ENCODE measurements around the gene TCF7L1. TPM values are rescaled to one million over a fixed set of nuclear protein-coding genes. Genes with fewer than 3 reads are reported as not detected.

The TCF7L1 gene
- total and polyA plus RNA-seq, 2 experiments from 2014 or later: 0.65 to 1.8 TPM

DNA sequence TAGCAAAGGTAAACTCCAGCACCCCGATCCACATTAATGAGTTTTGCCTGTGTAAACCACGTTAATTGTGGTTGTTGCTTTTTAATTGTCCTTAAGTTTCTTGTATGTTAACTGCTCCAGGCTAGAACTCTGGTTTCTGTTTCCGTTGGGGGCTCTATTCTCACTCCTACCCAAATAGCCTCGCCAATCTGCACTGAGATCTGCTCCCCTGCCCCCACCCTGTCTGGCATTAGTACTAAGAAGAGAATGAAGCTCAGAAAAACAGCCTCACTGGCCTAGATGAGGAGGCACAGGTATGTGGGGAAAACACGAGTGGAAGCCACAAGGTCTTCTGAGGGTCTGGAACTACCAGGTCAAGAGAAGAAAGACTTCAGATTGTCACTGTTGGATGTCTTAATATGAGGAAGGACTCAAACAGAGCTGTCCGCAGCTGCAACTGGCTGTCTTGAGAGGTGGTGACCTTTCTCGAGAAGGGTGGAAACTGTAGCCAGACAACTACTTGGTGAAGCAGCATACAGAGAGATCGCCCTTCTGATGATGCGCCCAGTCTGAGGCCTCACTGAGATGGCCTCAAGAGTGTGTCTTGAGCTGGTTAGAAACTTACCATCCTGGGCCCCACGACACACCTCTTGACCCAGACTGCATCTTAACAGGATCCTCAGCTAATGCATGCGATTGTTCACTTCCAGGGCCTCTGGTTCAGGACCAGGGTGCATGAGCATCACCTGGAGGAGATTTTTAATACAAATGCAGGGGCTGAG lies 121.5 kb downstream of the TCF7L1 start:
- 97% methylated on average over 11 of the region's 11 CpGs for WGBS, 2 experiments (ENCODE audit: low coverage in 1 of 2, low lambda C conversion rate in 2 of 2, missing lambda C conversion rate in 2 of 2)
- no peak for DNase-seq
- Histone ChIP-seq H3K27ac (no peak overlapping the region), H3F3A (ENCODE audit: insufficient read depth) (peaks cover 20% of the 10 kb centered on the region), H3K36me3 (ENCODE audit: low read depth) (no peaks in the 10 kb centered on the region), H3K79me2 (ENCODE audit: insufficient read depth) (no peaks in the 10 kb centered on the region), H3K4me2 (ENCODE audit: unreplicated experiment) (no peak overlapping the region), H3K9me2 (ENCODE audit: insufficient read depth) (no peaks in the 10 kb centered on the region), H3K9ac (no peak overlapping the region), H3K4me1 (ENCODE audit: insufficient read depth) (peaks cover 34% of the 10 kb centered on the region), H3K27me3 (replicated peaks; ENCODE audit: insufficient read depth) (no peaks in the 10 kb centered on the region), H3K9me3 (ENCODE audit: low read depth) (no peaks in the 10 kb centered on the region), H3K4me3 (no peak overlapping the region), H4K20me1 (ENCODE audit: insufficient read depth) (no peaks in the 10 kb centered on the region), H2AFZ (no peak overlapping the region)
- in situ Hi-C loops (cut with MboI): no loop called here
- TF ChIP-seq EZH2phosphoT487 (IDR thresholded peaks at IDR 0.05; ENCODE audit: insufficient read depth, low read depth): no peak
- no peak for TF ChIP-seq EZH2 (IDR thresholded peaks at IDR 0.05; ENCODE audit: insufficient read depth, poor library complexity, severe bottlenecking)

DNA sequence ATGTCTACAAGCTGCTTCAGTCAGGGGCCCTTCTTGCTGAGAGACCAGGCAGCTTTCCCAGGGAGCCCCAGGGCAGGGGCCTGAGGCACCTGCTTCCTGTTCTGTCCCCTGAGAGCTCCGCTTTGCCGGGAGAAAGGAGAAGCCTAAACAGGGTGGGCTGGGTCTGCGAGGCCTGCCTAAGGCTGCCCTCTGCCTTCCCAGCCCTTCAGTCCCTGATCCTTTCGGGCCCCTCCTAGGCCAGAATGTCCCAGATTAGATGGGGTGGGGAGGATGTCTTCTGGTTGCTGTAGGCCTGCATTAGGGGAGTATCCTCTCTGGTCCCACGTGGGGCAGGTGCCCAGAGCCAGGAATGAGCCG lies 122.2 kb downstream of the TCF7L1 start:
- Histone ChIP-seq H3K36me3 (ENCODE audit: low read depth) (no peaks in the 10 kb centered on the region), H3F3A (ENCODE audit: insufficient read depth) (peaks cover 18% of the 10 kb centered on the region), H3K9me2 (ENCODE audit: insufficient read depth) (no peaks in the 10 kb centered on the region), H3K27ac (no peak overlapping the region), H3K4me2 (ENCODE audit: unreplicated experiment) (peak overlapping the region; percentile 46), H4K20me1 (ENCODE audit: insufficient read depth) (no peaks in the 10 kb centered on the region), H3K79me2 (ENCODE audit: insufficient read depth) (no peaks in the 10 kb centered on the region), H3K9me3 (ENCODE audit: low read depth) (no peaks in the 10 kb centered on the region), H3K4me3 (no peak overlapping the region), H3K9ac (no peak overlapping the region), H3K4me1 (ENCODE audit: insufficient read depth) (peaks cover 36% of the 10 kb centered on the region), H3K27me3 (replicated peaks; ENCODE audit: insufficient read depth) (no peaks in the 10 kb centered on the region), H2AFZ (no peak overlapping the region)
- in situ Hi-C loops (cut with MboI): no loop called here
- TF ChIP-seq EZH2phosphoT487 (IDR thresholded peaks at IDR 0.05; ENCODE audit: insufficient read depth, low read depth): no peak
- TF ChIP-seq EZH2 (IDR thresholded peaks at IDR 0.05; ENCODE audit: insufficient read depth, poor library complexity, severe bottlenecking): no peak
- 61 to 63% methylated on average over 6 of the region's 6 CpGs for whole genome bisulfite sequencing, 2 experiments (ENCODE audit: low coverage in 1 of 2, low lambda C conversion rate in 2 of 2, missing lambda C conversion rate in 2 of 2)
- no peak for DNase-seq

DNA sequence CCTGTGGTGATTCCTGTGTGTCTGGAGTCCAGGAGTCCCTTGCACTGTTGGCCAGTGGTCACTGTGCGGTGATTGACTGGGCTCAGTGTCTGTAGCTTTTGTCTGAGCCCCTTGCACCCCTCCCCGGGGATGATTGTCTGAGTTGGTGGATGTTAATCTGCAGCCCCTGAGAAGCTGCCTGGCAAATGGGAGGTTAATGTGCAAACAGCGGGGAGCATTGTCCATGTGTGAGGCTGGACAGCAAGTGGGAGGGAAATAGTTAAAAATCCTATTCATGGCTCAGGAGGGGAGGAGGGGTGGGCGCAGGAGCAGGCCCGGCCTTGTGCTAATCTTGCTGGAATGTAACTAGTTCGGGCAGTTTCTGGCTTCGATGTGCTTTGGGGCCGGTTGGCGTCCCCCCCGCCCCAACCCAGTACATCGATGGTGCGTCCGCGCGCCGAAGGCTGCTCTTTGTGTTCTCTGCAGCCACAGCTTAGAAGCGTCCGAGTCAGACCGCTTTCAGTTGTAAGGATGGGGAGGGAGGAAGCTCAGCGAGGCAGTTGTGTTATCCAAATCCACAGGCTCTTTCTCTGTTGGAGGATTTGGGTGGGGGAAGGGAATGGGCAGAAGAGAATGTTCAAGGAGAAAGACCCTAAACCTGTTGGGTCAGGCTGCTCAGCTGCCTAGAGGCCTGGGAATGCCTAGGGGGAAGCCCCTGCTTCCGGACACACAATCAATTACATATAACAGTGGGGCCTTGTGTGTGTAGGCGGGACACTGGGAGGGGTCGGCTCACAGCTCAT lies 122.8 kb downstream of the TCF7L1 start:
- no peaks in the 10 kb centered on the region for H3K9me2 ChIP-seq (ENCODE audit: insufficient read depth)
- peak overlapping the region; percentile 49 for H2AFZ ChIP-seq
- H3K9ac ChIP-seq: peak overlapping the region; percentile 29; the same call in 1 of the 2 replicates
- H3K9me3 ChIP-seq (ENCODE audit: low read depth): no peaks in the 10 kb centered on the region
- in situ Hi-C loops (cut with MboI): no loop called here
- peaks cover 18% of the 10 kb centered on the region for H3F3A ChIP-seq (ENCODE audit: insufficient read depth)
- H3K36me3 ChIP-seq (ENCODE audit: low read depth): no peaks in the 10 kb centered on the region
- peaks cover 36% of the 10 kb centered on the region for H3K4me1 ChIP-seq (ENCODE audit: insufficient read depth)
- H3K4me3 ChIP-seq: peak overlapping the region; percentile 55
- peak; percentile 61 for DNase-seq
- WGBS, 2 experiments (ENCODE audit: low coverage in 1 of 2, low lambda C conversion rate in 2 of 2, missing lambda C conversion rate in 2 of 2): 12 to 16% methylated on average over 22 to 23 of the region's 23 CpGs
- no peak overlapping the region for H3K27ac ChIP-seq
- no peaks in the 10 kb centered on the region for H4K20me1 ChIP-seq (ENCODE audit: insufficient read depth)
- TF ChIP-seq EZH2 (IDR thresholded peaks at IDR 0.05; ENCODE audit: insufficient read depth, poor library complexity, severe bottlenecking) (no peak), EZH2phosphoT487 (IDR thresholded peaks at IDR 0.05; ENCODE audit: insufficient read depth, low read depth) (no peak)
- no peaks in the 10 kb centered on the region for H3K79me2 ChIP-seq (ENCODE audit: insufficient read depth)
- no peaks in the 10 kb centered on the region for H3K27me3 ChIP-seq (replicated peaks; ENCODE audit: insufficient read depth)
- H3K4me2 ChIP-seq (ENCODE audit: unreplicated experiment): peak overlapping the region; percentile 46

DNA sequence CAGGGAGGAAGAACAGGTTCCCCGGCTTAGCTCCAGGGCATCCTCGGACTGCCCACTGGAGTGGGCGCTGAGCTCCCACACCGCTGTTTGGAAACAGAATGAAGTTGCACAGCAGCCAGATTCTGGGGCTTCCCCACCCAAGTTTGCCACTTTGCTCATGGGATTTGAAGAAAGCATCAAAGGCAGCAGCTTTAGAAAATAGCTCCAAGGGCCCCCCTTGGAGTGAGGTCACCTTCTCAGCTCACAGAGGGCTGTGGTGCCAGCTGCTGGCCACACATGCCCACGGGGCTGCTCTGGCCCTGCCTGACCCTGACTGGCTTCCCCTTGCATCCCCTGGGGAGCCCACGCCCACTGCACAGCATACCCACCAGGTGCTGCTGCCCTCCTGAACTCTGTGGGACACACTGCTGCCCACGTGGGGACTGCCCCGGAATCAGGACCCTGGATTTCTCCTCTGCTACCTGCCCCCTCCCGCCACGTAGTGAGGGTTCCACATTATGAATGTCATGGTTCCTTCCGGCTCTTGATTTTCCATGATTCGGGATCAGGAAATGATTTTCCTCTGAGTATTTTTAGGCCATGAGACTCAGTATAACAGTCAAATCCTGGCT lies 124.3 kb downstream of the TCF7L1 start:
- Histone ChIP-seq H3K79me2 (ENCODE audit: insufficient read depth) (no peaks in the 10 kb centered on the region), H3F3A (ENCODE audit: insufficient read depth) (peaks cover 18% of the 10 kb centered on the region), H3K4me2 (ENCODE audit: unreplicated experiment) (peak overlapping the region; percentile 22), H3K9me3 (ENCODE audit: low read depth) (no peaks in the 10 kb centered on the region), H3K27me3 (replicated peaks; ENCODE audit: insufficient read depth) (no peaks in the 10 kb centered on the region), H3K9me2 (ENCODE audit: insufficient read depth) (no peaks in the 10 kb centered on the region), H3K4me3 (no peak overlapping the region), H3K27ac (no peak overlapping the region), H3K36me3 (ENCODE audit: low read depth) (no peaks in the 10 kb centered on the region), H4K20me1 (ENCODE audit: insufficient read depth) (no peaks in the 10 kb centered on the region), H3K4me1 (ENCODE audit: insufficient read depth) (peaks cover 36% of the 10 kb centered on the region), H2AFZ (no peak overlapping the region), H3K9ac (no peak overlapping the region)
- 42 to 45% methylated on average over 10 to 11 of the region's 12 CpGs for WGBS, 2 experiments (ENCODE audit: low coverage in 1 of 2, low lambda C conversion rate in 2 of 2, missing lambda C conversion rate in 2 of 2)
- TF ChIP-seq EZH2phosphoT487 (IDR thresholded peaks at IDR 0.05; ENCODE audit: insufficient read depth, low read depth) (no peak), EZH2 (IDR thresholded peaks at IDR 0.05; ENCODE audit: insufficient read depth, poor library complexity, severe bottlenecking) (no peak)
- no peak for DNase-seq
- in situ Hi-C loops (cut with MboI): no loop called here

Measured in GM23248 (cell line).